GM19324 (cell line): ENCODE data around the gene BRD2.

Source experiments
- ATAC-seq: cut with Tn5 transposase; IDR thresholded peaks from one replicate; pipeline ENCODE4 v1.9.1; 2021; ENCODE audit warnings: mild to moderate bottlenecking, moderate library complexity; ENCODE audit not compliant: unreplicated experiment, low FRiP score

Gene BRD2

GRCh38 chr6:33019372-33019771, 51.0 kb downstream of the BRD2 start:
- ATAC-seq: peak; percentile 10

- no peak for ATAC-seq
These were observed 53.5 kb downstream of the BRD2 start for GRCh38 chr6:33021917-33022316.

GRCh38 chr6:33023536-33023935, 55.1 kb downstream of the BRD2 start:
- no peak for ATAC-seq

GRCh38 chr6:33024521-33024920, 56.1 kb downstream of the BRD2 start:
- ATAC-seq: no peak

DNA sequence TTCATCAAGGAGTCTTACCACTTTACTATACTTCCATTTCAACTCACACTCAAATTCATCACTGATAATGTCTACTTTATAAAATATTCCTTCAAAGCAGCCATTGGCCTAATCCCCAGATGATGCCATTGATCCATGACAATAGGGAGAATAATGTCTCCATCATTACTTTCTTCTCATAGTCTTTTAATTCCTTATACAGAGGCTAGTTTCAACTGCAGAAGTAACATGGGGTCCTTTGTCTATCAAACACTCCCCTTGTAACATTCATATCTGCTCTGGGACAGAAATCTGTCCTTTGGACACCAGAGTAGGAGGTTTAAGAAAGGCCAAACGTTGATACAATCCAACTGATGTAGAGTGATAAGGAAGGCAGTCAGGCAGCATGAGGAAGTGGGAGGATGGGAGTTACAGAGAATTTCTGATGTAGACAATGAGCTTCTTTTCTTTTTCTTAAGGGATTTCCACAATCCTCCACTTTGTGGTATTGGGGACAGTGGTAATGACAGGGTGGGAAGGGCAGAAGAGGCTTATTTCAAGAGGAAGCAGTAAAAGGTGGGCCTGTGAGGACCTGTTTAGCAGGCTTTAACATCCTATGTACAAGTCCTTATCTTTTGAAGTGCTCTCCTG, 59.9 kb downstream of the BRD2 start:
- no peak for ATAC-seq

DNA sequence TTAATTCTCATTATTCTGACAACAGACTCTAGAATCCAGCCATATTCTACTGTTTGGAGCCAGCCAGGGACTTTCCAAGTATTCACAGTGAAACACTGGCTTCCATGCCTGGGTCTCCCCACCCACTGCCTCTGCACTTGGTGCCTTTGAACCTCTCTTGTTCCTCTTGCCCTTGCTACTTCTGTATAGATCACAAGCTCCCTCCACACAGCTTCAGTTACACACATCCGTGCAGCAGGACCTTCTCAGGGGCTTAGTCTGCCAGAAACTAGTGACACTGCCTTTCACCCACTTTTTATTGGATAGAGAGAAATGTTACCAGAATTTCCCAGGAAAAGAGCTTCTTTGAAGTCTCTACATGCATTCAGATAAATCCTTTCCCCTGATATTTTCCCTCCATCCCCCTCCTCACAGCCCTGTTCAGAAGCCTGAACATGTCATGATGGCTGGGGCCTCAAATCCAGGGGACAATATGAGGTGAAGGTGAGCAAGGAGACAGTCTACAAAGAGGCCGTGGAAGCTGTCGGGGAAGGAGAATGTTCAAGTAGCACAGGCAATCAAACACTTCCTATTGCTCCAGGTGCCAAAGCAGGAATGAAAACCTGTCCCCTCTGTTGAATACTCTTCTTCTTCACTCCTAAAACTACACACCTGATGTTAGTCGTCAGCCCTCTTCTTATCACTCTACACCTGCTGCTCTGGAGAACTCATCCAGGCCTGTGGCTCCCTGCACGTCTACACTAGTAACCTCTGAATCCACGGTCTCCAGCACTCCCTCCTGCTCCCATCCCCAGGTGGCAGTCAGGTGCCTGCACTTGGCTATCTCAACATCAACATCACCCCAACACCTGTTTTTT, 61.2 kb downstream of the BRD2 start:
- ATAC-seq: peak; percentile 70

DNA sequence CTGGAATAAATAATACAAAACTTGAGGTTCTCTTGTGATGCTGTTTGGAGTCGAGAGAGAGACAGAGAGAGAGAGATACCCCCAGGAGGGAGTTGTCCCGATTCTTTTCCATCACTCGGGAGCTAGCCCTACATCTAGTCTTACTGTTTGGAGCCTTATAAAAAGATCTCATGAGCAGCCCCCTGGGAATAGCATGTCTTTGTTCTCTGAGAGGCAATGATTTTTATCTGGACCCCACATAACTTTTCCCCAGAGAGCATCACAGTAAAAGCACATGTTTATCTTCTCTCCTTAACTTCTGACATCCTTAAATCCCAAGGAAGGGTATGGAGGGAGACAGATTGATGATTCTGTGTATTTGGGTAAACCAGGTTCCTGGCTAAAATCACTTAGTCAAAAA, 61.9 kb downstream of the BRD2 start:
- no peak for ATAC-seq
